Measurements from ENCODE around the gene PLA2R1.

The PLA2R1 gene

GRCh38 chr2:159916511-159916910 lies 145.9 kb downstream of the PLA2R1 start:
- Histone ChIP-seq H3K9me3 (ENCODE audit: low read length) (no peaks in the 10 kb centered on the region), H3K9ac (ENCODE audit: low read length) (no peak overlapping the region), H3K4me3 (ENCODE audit: low read depth in 1 of 2, low read length in 2 of 2) (no peak overlapping the region), H3K27me3 (ENCODE audit: control insufficient read depth in 1 of 2, insufficient read depth in 2 of 2, low read length in 2 of 2) (peaks cover 0 to 5% of the 10 kb centered on the region in 2 donors), H3K4me1 (ENCODE audit: insufficient read depth, low read length) (no peaks in the 10 kb centered on the region), H3K27ac (ENCODE audit: low read depth, low read length) (no peak overlapping the region), H3K36me3 (ENCODE audit: insufficient read depth, low read length) (no peaks in the 10 kb centered on the region)

- Histone ChIP-seq H3K4me3 (ENCODE audit: low read depth in 1 of 2, low read length in 2 of 2) (no peak overlapping the region), H3K27ac (ENCODE audit: low read depth, low read length) (no peak overlapping the region), H3K4me1 (ENCODE audit: insufficient read depth, low read length) (no peaks in the 10 kb centered on the region), H3K9me3 (ENCODE audit: low read length) (no peaks in the 10 kb centered on the region), H3K36me3 (ENCODE audit: insufficient read depth, low read length) (no peaks in the 10 kb centered on the region), H3K9ac (ENCODE audit: low read length) (no peak overlapping the region), H3K27me3 (ENCODE audit: control insufficient read depth in 1 of 2, insufficient read depth in 2 of 2, low read length in 2 of 2) (peaks cover 0 to 5% of the 10 kb centered on the region in 2 donors)
Measured at GRCh38 chr2:159913900-159914299, 148.5 kb downstream of the PLA2R1 start.

GRCh38 chr2:159912580-159912979 lies 149.8 kb downstream of the PLA2R1 start:
- Histone ChIP-seq H3K4me1 (ENCODE audit: insufficient read depth, low read length) (no peaks in the 10 kb centered on the region), H3K27ac (ENCODE audit: low read depth, low read length) (no peak overlapping the region), H3K27me3 (ENCODE audit: control insufficient read depth in 1 of 2, insufficient read depth in 2 of 2, low read length in 2 of 2) (peaks cover 0 to 5% of the 10 kb centered on the region in 2 donors), H3K9me3 (ENCODE audit: low read length) (no peaks in the 10 kb centered on the region), H3K36me3 (ENCODE audit: insufficient read depth, low read length) (no peaks in the 10 kb centered on the region), H3K9ac (ENCODE audit: low read length) (no peak overlapping the region), H3K4me3 (ENCODE audit: low read depth in 1 of 2, low read length in 2 of 2) (no peak overlapping the region)

- Histone ChIP-seq H3K4me1 (ENCODE audit: insufficient read depth, low read length) (no peaks in the 10 kb centered on the region), H3K27ac (ENCODE audit: low read depth, low read length) (no peak overlapping the region), H3K27me3 (ENCODE audit: control insufficient read depth in 1 of 2, insufficient read depth in 2 of 2, low read length in 2 of 2) (peaks cover 0 to 4% of the 10 kb centered on the region in 2 donors), H3K9me3 (ENCODE audit: low read length) (no peaks in the 10 kb centered on the region), H3K4me3 (ENCODE audit: low read depth in 1 of 2, low read length in 2 of 2) (no peak overlapping the region), H3K36me3 (ENCODE audit: insufficient read depth, low read length) (no peaks in the 10 kb centered on the region), H3K9ac (ENCODE audit: low read length) (no peak overlapping the region)
Measured at GRCh38 chr2:159910951-159911350, 151.5 kb downstream of the PLA2R1 start.

GRCh38 chr2:159908623-159909022 lies 153.8 kb downstream of the PLA2R1 start:
- Histone ChIP-seq H3K4me1 (ENCODE audit: insufficient read depth, low read length) (no peaks in the 10 kb centered on the region), H3K4me3 (ENCODE audit: low read depth in 1 of 2, low read length in 2 of 2) (no peak overlapping the region), H3K27ac (ENCODE audit: low read depth, low read length) (no peak overlapping the region), H3K9me3 (ENCODE audit: low read length) (no peaks in the 10 kb centered on the region), H3K36me3 (ENCODE audit: insufficient read depth, low read length) (no peaks in the 10 kb centered on the region), H3K9ac (ENCODE audit: low read length) (no peak overlapping the region), H3K27me3 (ENCODE audit: control insufficient read depth in 1 of 2, insufficient read depth in 2 of 2, low read length in 2 of 2) (peaks cover 5 to 14% of the 10 kb centered on the region in 2 donors)

- Histone ChIP-seq H3K36me3 (ENCODE audit: insufficient read depth, low read length) (no peaks in the 10 kb centered on the region), H3K27ac (ENCODE audit: low read depth, low read length) (no peak overlapping the region), H3K27me3 (ENCODE audit: control insufficient read depth in 1 of 2, insufficient read depth in 2 of 2, low read length in 2 of 2) (peaks cover 5 to 14% of the 10 kb centered on the region in 2 donors), H3K9me3 (ENCODE audit: low read length) (no peaks in the 10 kb centered on the region), H3K9ac (ENCODE audit: low read length) (no peak overlapping the region), H3K4me3 (ENCODE audit: low read depth in 1 of 2, low read length in 2 of 2) (no peak overlapping the region), H3K4me1 (ENCODE audit: insufficient read depth, low read length) (no peaks in the 10 kb centered on the region)
Measured at GRCh38 chr2:159907909-159908308, 154.5 kb downstream of the PLA2R1 start.

GRCh38 chr2:159905926-159906714 lies 156.3 kb downstream of the PLA2R1 start:
- Histone ChIP-seq H3K27me3 (ENCODE audit: control insufficient read depth in 1 of 2, insufficient read depth in 2 of 2, low read length in 2 of 2) (peaks cover 5 to 14% of the 10 kb centered on the region in 2 donors), H3K4me3 (ENCODE audit: low read depth in 1 of 2, low read length in 2 of 2) (no peak overlapping the region), H3K27ac (ENCODE audit: low read depth, low read length) (no peak overlapping the region), H3K4me1 (ENCODE audit: insufficient read depth, low read length) (no peaks in the 10 kb centered on the region), H3K9me3 (ENCODE audit: low read length) (no peaks in the 10 kb centered on the region), H3K9ac (ENCODE audit: low read length) (no peak overlapping the region), H3K36me3 (ENCODE audit: insufficient read depth, low read length) (no peaks in the 10 kb centered on the region)

- Histone ChIP-seq H3K9ac (ENCODE audit: low read length) (no peak overlapping the region), H3K27ac (ENCODE audit: low read depth, low read length) (no peak overlapping the region)
Measured at GRCh38 chr2:159904959-159905305, 157.5 kb downstream of the PLA2R1 start.

GRCh38 chr2:159904127-159904958 lies 158.1 kb downstream of the PLA2R1 start, which contains the start of gene LY75:
LY75 (minus strand) TSS chr2:159904756.
- Histone ChIP-seq H3K27me3 (ENCODE audit: control insufficient read depth in 1 of 2, insufficient read depth in 2 of 2, low read length in 2 of 2) (peaks cover 5 to 14% of the 10 kb centered on the region in 2 donors), H3K9ac (ENCODE audit: low read length) (no peak within 1 kb of the TSS), H3K4me3 (ENCODE audit: low read depth in 1 of 2, low read length in 2 of 2) (peak within 1 kb of the TSS; percentile 29 to 32), H3K27ac (ENCODE audit: low read depth, low read length) (no peak within 1 kb of the TSS), H3K36me3 (ENCODE audit: insufficient read depth, low read length) (no peaks in the 10 kb centered on the region), H3K4me1 (ENCODE audit: insufficient read depth, low read length) (no peaks in the 10 kb centered on the region), H3K9me3 (ENCODE audit: low read length) (no peaks in the 10 kb centered on the region)

More at GRCh38 chr2:159904959-159905305, 157.5 kb downstream of the PLA2R1 start:
- Histone ChIP-seq H3K9me3 (ENCODE audit: low read length) (no peaks in the 10 kb centered on the region), H3K36me3 (ENCODE audit: insufficient read depth, low read length) (no peaks in the 10 kb centered on the region), H3K4me1 (ENCODE audit: insufficient read depth, low read length) (no peaks in the 10 kb centered on the region), H3K4me3 (ENCODE audit: low read depth in 1 of 2, low read length in 2 of 2) (peak overlapping the region in 1 of 2 donors; percentile 32), H3K27me3 (ENCODE audit: control insufficient read depth in 1 of 2, insufficient read depth in 2 of 2, low read length in 2 of 2) (peaks cover 5 to 14% of the 10 kb centered on the region in 2 donors)

GRCh38 chr2:159903443-159904126 lies 158.8 kb downstream of the PLA2R1 start:
- peaks cover 5 to 14% of the 10 kb centered on the region in 2 donors for H3K27me3 ChIP-seq (ENCODE audit: control insufficient read depth in 1 of 2, insufficient read depth in 2 of 2, low read length in 2 of 2)
- no peak overlapping the region for H3K9ac ChIP-seq (ENCODE audit: low read length)
- no peaks in the 10 kb centered on the region for H3K36me3 ChIP-seq (ENCODE audit: insufficient read depth, low read length)
- no peaks in the 10 kb centered on the region for H3K4me1 ChIP-seq (ENCODE audit: insufficient read depth, low read length)
- H3K9me3 ChIP-seq (ENCODE audit: low read length) = no peaks in the 10 kb centered on the region
- no peak overlapping the region for H3K27ac ChIP-seq (ENCODE audit: low read depth, low read length)
- H3K4me3 ChIP-seq (ENCODE audit: low read depth in 1 of 2, low read length in 2 of 2) = peak overlapping the region; percentile 29 to 31

- Histone ChIP-seq H3K27ac (ENCODE audit: low read depth, low read length) (no peak overlapping the region), H3K36me3 (ENCODE audit: insufficient read depth, low read length) (no peaks in the 10 kb centered on the region), H3K27me3 (ENCODE audit: control insufficient read depth in 1 of 2, insufficient read depth in 2 of 2, low read length in 2 of 2) (peaks cover 5 to 14% of the 10 kb centered on the region in 2 donors), H3K4me3 (ENCODE audit: low read depth in 1 of 2, low read length in 2 of 2) (no peak overlapping the region), H3K9ac (ENCODE audit: low read length) (no peak overlapping the region), H3K9me3 (ENCODE audit: low read length) (no peaks in the 10 kb centered on the region), H3K4me1 (ENCODE audit: insufficient read depth, low read length) (no peaks in the 10 kb centered on the region)
Measured at GRCh38 chr2:159902722-159903121, 159.7 kb downstream of the PLA2R1 start.
